ENCODE results near the gene IL12RB2.

Gene IL12RB2, protein sequence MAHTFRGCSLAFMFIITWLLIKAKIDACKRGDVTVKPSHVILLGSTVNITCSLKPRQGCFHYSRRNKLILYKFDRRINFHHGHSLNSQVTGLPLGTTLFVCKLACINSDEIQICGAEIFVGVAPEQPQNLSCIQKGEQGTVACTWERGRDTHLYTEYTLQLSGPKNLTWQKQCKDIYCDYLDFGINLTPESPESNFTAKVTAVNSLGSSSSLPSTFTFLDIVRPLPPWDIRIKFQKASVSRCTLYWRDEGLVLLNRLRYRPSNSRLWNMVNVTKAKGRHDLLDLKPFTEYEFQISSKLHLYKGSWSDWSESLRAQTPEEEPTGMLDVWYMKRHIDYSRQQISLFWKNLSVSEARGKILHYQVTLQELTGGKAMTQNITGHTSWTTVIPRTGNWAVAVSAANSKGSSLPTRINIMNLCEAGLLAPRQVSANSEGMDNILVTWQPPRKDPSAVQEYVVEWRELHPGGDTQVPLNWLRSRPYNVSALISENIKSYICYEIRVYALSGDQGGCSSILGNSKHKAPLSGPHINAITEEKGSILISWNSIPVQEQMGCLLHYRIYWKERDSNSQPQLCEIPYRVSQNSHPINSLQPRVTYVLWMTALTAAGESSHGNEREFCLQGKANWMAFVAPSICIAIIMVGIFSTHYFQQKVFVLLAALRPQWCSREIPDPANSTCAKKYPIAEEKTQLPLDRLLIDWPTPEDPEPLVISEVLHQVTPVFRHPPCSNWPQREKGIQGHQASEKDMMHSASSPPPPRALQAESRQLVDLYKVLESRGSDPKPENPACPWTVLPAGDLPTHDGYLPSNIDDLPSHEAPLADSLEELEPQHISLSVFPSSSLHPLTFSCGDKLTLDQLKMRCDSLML

DNA sequence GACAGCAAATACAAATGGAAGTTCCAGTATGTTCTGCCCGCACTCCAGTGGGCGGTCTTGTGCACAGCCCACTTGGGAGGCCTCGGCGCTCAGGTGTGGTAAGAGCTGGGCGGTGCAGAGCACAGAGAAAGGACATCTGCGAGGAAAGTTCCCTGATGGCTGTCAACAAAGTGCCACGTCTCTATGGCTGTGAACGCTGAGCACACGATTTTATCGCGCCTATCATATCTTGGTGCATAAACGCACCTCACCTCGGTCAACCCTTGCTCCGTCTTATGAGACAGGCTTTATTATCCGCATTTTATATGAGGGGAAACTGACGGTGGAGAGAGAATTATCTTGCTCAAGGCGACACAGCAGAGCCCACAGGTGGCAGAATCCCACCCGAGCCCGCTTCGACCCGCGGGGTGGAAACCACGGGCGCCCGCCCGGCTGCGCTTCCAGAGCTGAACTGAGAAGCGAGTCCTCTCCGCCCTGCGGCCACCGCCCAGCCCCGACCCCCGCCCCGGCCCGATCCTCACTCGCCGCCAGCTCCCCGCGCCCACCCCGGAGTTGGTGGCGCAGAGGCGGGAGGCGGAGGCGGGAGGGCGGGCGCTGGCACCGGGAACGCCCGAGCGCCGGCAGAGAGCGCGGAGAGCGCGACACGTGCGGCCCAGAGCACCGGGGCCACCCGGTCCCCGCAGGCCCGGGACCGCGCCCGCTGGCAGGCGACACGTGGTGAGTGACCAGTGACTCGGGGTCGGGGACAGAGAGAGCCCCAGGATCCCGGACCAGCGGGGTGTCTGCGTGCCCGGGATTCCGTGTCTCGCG is at the start of gene IL12RB2:
Gene IL12RB2, plus strand, starts transcription at position 623 of the 810 bp plus-strand sequence. CDS start 12,496 bp downstream, outside the sequence.
- DNase-seq = no peak

DNA sequence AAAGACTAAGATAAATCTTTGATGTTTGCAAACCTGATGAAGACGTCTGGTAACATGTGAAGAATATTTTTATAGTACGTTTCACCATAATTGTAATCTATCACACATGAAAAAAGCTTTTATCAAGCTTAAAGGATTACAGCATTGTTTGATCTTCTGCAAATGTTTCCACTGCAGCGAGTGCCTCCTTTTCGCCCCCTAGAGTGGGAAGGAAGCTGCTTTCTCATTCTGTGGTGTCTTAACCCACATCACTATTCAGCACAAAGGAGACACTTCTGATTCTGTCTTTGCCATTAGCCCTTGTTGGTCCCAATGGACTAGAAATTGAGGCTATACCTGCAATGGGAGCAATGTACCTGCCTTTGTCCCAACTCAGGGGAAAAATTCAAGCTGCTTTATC is 46.0 kb upstream of the IL12RB2 start:
- no peak for DNase-seq

DNA sequence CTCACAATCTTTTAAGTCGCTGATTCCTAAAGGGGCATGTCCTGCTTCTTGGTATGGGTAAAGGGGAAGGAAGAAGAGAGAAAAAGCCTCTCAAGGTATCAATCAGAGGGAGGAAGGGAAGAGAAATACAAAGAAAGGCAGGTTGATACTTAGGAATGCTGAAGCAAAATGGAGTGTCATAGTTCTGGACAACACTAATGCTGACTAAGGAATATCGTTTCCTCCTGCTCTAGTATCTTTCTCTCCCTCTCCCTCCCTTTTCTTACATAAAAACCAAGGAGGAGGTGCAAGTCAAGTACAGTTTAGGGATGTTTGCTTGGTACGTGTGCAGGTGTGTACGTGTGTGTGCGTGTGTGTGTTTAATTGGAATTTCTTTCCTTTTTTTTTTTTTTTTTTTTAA is 44.9 kb upstream of the IL12RB2 start:
- DNase-seq = no peak

DNA sequence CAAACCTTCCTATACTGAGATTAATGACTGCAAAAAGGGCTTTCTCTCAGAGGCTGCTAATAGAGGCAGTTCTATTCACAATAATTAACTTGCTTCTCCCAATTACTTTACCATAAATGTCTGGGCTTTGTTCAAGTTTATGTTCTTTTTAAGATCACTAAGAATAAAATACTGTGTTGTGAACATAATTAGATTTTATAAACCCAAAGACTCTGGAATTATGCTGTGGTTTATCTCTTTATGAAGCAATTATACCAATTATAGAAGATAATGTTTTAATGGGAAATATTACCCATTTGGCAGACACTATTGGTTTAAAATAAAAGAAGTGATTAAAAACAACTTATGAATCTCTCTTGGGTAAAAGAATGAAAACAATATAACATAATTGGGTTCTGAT is 43.5 kb upstream of the IL12RB2 start:
- no peak for DNase-seq

DNA sequence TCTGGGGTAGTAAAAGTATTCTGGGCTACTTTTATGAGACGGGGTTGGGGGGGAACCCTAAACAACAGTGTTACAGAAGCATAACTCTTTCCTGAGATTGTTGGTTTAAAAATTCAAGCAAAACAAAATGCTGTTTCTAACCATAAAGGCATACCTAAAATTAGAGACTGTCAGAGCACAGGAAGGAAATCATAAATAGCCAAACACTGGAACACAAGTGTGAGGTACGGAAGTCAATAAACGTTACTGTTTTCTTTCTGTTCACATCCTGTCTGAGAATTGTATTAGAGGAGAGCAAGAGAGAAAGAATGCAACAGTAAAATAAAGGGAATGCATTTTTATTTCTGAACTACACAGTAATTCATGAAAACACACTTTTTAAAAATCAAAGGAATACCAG is 42.8 kb upstream of the IL12RB2 start:
- no peak for DNase-seq

DNA sequence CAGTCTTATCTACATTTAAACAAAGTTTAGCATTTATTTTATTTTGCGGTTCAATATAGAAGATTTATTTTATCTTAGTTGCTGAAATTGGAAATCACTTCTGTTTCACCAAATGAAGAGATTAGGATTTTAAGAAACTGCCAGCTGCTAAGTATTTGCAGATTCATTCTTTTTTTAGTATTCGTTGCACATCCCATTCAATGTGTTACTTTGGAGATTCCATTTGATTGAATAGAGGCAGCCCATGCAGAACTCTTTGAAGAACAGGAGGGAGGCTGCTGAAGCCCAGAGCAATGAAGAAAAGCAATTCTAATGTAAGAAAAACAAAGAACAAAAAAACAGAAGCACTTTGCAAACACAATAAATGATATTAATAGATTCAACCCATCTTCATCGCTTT is 38.6 kb upstream of the IL12RB2 start:
- DNase-seq = no peak

DNA sequence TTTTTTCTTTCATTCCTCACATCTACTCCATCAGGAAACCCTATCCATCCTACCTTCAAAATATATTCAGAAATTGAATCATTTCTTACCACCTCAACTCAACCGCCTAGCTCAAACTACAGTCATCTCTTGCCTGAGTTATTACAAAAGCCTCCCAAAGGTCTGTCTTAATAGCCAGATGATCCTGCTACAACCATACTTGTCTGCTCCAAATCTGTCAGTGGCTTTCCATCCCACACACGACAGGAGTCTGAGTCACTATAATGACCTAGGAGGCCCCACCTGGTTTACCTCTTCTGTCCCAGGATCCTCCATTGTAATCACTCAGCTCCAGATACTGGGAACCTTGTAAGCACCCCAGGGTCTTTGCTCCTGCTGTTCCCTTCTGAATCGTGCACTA is 37.1 kb upstream of the IL12RB2 start:
- DNase-seq = no peak

DNA sequence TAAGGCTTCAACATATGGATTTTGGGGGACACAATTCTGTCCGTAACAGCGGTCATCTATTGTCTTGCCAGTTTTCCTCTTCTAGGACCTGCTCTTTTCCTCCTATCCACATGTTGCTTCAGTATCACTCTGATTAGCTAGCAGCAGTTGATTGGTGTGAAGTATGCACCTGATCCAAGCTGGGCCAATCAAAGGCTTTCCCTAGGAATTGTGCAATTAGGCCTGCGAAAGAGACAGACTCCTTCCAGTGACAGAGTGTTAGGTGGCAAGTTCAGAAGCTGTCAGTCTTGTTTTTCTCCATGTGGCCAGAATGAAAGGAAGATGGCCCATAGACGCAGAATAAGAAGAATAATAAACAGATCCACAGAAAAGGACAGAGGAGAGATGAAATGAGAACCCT is 34.1 kb upstream of the IL12RB2 start:
- no peak for DNase-seq

DNA sequence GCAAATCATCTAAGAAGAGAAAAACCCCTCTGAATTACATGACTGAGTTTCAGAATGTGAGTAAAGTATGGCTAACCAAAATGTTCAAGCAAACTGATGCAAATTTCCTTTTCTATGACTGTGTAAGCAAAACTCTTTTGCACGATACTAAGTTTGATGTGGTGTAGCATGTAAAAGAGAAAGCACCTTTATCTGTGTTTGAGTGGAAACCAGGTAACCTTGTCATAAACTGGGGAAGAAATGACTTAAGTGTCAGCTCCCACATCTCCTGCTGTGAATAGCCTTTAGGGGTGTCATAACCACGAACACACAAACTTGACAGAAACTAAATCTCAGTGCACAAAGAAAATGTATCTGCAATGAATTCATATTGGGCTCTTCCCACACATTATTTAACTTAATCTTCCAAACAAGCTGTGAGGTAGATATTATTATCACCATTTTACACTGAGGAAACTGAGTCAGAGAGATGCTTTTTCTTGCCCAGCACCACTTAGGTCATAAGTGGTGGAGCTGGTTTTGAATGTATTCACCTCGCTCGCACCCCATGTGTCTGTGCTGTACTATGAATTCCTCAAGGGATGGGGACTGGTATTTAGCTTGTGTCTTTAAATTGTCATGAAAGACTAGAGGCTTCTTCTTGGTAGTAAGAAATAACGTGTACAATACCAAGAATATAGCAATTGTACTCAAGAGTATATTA is 32.9 kb upstream of the IL12RB2 start:
- no peak for DNase-seq

DNA sequence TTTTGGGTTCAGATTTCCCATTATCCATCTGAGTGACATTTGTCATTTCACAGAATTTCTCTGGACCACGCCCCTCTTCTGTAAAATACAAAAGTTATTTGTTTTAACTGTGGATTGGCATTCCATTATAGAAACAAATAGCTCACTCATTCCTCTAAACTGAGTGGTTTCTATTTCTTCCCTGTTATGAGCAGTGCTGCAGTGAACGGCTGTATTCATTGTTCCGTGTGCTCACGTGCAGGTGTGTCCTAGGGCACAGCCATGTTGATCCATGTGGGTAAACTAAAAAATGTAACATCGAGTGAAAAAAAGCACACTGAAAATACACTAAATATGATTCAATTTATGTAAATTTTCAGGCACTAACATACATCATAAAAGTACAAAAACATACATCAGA is 27.0 kb upstream of the IL12RB2 start:
- DNase-seq = no peak

DNA sequence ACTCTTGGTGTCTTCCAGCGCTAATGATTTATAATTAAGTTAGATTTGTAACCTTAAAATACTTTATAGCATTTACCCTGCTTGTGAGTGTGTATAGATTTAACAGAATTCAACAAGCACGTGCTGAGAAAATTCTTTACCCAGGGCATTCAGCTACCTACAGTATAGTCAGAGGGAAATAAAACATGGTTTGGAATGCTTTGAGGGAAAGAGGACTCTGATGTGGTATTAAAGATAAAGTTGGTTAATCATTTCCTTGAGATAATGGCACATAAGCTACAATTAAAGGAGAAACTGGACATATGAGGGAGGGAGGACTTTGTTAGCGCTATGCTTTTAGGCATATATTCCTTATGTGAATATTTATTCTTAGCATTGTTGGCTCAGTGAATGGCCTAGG is 26.4 kb upstream of the IL12RB2 start:
- no peak for DNase-seq

DNA sequence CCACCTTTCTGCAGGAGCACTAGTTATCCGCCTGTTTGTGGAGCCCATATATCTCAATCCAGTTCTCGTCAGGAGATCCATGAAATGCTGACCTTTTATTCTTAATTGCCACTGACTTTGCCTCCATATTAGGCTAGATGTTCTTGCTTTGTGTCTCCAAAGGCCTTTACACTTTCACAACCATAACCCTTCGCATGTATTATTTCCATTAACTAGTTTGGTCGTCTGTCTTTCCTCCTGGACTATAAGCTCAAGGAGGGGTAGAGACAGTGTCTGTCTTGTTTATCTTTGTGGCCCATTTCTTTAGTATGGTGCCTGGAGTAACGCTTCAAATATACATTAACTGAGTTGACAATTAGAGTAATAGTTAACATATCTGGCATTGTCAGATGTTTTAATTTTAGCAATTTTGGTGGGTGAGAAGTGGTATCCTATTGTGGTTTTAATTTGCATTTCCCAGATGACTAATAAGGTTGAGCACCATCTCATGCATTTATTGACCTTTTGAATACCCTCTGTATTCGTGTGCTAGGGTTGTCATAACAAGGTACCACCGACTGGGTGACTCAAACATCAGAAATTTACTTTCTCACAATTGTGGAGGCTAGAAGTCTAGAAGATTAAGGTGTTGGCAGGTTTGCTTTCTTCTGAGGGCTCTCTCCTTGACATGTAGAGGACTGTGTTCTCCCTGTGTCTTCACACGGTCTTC is 21.7 kb upstream of the IL12RB2 start:
- no peak for DNase-seq

DNA sequence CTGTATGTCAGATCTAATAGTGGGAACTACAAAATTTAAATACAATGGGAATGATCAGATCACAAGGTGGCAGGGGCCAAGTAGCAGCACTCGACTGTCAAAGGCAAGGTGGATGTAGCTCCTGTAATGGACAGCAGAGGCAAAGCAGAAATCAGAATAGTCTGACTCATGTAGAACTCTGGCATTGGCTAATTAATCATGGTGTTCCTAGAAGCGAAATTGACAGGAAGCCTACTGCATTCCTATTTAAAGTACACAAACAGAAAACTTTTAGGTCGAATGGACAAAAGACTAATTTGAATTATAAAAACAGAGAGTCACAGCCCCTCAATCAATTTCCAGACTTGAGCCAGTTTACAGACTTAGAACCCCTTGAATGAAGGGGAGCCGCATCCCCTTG is 17.4 kb upstream of the IL12RB2 start:
- no peak for DNase-seq

DNA sequence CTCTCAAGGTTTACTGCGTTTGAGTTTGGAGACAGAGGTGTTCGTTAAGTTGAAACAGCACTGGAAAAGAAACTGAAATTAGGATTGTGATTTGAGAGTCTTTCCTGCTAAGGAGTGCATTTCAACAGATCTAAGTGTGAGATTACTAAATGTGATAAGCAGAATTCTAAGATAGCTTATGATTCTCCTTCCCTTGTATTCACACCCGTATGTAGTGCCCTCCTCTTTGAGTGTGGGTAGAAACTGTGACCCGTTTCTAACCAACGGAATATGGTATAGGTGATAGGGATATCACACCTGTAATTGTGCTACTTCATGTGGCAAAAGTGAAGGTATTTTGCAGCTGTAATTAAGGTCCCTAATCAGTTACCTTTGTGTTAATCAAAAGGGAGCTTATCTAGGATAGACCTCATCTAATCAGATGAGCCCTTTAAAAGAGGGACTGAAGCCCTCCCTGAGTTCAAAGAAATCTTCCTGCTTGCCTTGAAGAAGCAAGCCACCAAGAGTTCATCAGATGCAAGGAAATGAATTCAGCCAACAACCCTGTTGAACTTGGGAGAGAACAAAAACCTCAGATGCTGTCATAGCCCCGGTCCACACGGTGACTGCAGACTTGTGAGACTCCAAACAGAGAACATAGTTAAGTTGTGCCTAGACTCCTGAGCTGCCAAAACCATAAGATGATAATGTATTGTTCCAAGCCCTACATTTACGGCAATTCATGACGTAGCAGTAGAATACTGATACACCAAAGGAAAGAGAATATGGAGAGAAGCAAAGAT is 12.6 kb upstream of the IL12RB2 start:
- no peak for DNase-seq

DNA sequence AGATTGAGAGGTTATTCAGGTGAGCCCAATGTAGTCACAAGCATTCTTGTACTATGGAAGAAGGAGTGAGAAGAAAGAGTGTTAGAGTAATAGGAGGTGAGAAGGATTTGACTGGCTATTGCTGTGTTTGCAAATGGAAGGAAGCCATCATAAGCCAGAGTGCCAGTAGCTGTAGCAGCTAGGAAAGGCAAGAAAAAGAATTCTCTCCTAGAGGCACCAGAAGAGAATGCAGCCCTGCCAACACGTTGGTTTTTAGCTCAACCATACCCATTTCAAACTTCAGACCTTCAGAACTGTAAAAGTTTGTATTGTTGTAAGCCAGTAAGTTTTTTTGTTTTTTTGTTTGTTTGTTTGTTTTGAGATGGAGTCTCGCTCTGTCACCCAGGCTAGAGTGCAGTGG is 8.9 kb upstream of the IL12RB2 start:
- DNase-seq = no peak

DNA sequence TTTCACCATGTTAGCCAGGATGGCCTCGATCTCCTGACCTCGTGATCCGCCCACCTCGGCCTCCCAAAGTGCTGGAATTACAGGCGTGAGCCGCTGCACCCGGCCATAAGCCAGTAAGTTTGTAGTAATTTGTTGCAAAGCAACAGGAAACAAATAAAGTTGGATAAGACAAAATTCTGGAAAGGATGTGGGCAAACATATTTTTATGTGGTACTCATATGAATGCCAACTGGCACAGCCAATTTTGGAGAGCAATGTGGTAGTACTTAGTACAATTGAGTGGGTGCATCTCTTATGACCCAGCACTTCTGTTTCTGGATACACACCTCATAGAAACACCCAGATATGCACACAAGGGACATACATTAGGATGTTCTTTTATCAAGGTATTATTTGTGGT is 8.4 kb upstream of the IL12RB2 start:
- no peak for DNase-seq

DNA sequence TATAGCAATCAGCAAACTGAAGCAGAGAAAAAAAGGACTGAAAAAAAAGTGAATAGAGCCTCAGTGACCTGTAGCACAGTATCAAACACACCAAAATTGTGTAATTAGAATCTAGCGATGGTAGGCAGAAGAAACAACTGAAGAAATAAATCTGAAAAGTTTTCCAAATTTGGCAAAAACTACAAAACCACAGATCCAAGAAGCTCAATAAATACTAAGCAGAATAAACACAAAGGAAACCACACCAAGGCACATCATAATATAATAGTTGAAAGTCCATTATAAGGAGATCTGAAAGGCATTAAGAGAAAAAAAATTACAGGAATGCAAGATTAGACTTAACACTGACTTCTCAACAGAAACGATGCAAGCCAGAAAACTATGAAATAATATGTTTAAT is 7.1 kb upstream of the IL12RB2 start:
- no peak for DNase-seq

DNA sequence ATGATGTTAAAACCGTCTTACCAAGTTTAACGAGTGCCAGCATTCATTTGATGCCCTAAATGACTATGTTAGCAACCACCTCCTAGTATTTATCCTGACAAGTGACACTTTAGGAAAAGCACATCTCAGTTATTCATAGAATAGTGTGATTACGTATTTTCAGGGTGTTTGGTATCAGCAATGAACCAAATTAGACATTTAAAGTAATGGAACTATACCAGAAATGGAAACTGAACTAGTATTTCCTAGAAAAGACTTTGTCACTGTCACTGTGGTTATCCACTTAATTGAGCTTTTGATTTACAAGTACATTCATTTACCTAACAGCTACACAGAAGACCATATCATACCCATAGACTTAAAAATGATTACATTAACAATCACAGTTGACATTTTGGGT is 3.6 kb upstream of the IL12RB2 start:
- no peak for DNase-seq

DNA sequence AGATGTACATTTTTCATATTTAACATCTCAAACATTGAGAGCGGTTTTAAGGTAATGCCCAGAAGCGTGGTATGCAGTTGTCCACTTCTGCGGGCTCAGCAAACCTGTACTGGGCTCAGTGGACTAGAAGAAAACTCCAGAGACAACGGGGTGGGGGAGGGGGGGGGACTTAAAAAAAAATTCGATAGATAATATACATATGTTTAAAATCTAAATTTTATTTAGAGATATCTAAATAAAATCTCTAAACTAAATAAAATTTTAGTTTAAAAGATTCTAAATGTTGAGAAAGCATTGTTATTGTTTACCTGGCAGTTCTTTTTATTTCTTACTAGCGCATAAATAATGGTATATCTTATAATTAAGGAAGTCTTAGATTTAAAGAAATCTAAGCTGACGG is 1.1 kb upstream of the IL12RB2 start:
- no peak for DNase-seq

DNA sequence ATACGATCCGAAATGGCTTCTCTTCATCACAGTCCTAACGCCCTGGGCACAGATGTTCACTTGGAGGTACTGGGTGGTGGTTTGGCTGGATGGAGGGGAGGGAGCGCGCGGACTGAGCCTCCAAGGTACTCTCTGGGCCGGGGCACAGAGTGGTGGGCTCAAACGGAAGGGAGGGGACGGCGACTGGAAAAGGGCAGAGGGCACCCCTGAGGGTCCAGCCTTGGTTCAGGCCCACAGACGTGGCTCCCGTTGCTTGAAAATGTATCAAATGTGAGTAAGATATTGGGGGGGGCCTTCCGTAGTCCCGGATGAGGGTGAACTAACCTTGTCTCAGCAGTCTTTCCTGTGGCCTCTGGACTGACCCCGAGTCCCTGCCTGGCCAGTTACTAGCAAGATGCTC is 463 bp downstream of the IL12RB2 start:
- no peak for DNase-seq

DNA sequence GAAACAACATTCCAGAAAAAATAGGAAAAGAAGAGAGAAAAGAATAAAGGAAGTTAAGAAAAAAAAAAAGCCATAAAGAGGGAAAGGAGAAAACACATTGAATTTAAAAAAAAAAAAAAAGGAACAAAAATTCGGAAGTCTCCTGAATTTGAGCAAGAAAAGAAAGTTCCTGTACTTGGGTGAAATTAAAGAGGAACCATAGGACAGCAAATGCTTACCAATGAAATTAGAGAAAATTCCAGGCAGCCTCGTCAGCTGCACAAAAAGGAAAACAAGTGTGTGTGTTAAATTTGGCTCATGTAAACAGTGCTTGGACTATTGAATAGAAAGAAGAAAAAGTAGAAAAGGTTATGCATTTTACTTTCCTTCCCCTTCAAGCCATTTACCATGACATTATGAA is 4.9 kb downstream of the IL12RB2 start:
- no peak for DNase-seq
